ENCODE results near the gene KCNH4.

The KCNH4 gene

GRCh38 chr17:42117397-42118125 lies 63.4 kb downstream of the KCNH4 start:
- no peak for DNase-seq (ENCODE audit: low spot score)

- peak; percentile 86 for DNase-seq (ENCODE audit: low spot score)
Observed at GRCh38 chr17:42116705-42117396, 64.1 kb downstream of the KCNH4 start.

GRCh38 chr17:42114118-42114517 lies 66.8 kb downstream of the KCNH4 start:
- no peak for DNase-seq (ENCODE audit: low spot score)

- DNase-seq (ENCODE audit: low spot score), result no peak
Observed at GRCh38 chr17:42113293-42114069, 67.5 kb downstream of the KCNH4 start.

GRCh38 chr17:42112552-42113176 lies 68.3 kb downstream of the KCNH4 start, which contains the start of gene DHX58:
Gene DHX58, minus strand, starts transcription at chr17:42112714. Its CDS starts 822 bp downstream, at chr17:42111892.
- peak; percentile 94 for DNase-seq (ENCODE audit: low spot score)

GRCh38 chr17:42111871-42112551 lies 68.9 kb downstream of the KCNH4 start:
- peak; percentile 60 for DNase-seq (ENCODE audit: low spot score)

- no peak for DNase-seq (ENCODE audit: low spot score)
Observed at GRCh38 chr17:42111265-42111636, 69.7 kb downstream of the KCNH4 start.

GRCh38 chr17:42110301-42111264 lies 70.4 kb downstream of the KCNH4 start:
- no peak for DNase-seq (ENCODE audit: low spot score)

- DNase-seq (ENCODE audit: low spot score), result no peak
Observed at GRCh38 chr17:42109086-42109485, 71.9 kb downstream of the KCNH4 start.

GRCh38 chr17:42107597-42108576 lies 73.1 kb downstream of the KCNH4 start:
- DNase-seq (ENCODE audit: low spot score), result peak; percentile 72

- DNase-seq (ENCODE audit: low spot score), result no peak
Observed at GRCh38 chr17:42107124-42107523, 73.8 kb downstream of the KCNH4 start.

Data from GM03348 (cell line).